HG03378 (cell line): Measurements from ENCODE around the gene EAF1.
"Not testable (repeated sequence)": the region's sequence is repeated elsewhere in the genome, so short reads cannot be mapped to it uniquely, and the experiment has no call there.

Experiments
- ATAC-seq: cut with Tn5 transposase; IDR thresholded peaks from one replicate; pipeline ENCODE4 v1.9.1; 2021; ENCODE audit warnings: mild to moderate bottlenecking, moderate library complexity; ENCODE audit not compliant: unreplicated experiment

EAF1 gene

DNA sequence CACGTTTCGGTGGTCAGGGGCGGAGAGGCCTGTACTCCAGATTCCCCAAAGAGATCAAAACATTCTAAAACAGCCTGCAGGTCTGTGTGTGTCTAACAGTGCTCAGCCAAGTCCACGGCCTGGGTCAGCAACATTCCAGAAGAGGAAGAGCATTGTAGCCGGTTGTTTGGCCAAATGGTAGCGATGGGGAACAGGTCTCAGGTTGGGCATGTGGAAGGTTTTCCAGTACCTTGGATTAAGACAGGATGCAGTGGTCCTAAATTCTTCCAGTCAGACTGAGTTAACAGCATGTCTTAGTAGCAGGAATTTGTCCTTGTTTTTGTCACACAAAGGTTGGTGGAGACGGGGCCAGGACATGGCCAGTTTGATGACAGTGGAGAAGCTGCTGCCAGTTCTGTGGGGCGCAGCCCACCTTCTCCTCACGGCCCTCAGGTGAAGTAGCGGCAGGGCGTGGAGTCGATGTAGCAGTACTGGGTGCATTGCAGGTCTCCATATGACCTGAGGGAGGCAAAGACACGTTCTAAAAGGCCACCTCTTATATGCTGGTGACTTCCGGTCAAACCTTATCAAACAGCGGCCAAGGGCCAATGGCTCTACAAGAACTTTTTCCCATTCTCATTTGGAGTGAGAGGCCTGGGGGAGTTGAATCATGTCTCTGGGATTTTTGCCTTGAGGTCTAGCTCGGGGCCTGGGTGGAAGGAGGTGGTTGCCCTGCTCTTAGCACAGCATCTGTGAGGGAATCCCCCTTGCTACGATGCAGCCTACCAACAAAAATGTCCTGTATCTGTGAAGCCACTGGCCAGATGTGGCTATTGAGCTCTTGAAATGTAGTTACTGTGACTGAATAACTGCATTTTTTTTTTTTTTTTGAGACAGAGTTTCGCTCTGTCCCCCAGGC, 24.1 kb downstream of the EAF1 start:
- ATAC-seq: no peak

- no peak for ATAC-seq
Observed at GRCh38 chr3:15452156-15452555, 24.8 kb downstream of the EAF1 start.

DNA sequence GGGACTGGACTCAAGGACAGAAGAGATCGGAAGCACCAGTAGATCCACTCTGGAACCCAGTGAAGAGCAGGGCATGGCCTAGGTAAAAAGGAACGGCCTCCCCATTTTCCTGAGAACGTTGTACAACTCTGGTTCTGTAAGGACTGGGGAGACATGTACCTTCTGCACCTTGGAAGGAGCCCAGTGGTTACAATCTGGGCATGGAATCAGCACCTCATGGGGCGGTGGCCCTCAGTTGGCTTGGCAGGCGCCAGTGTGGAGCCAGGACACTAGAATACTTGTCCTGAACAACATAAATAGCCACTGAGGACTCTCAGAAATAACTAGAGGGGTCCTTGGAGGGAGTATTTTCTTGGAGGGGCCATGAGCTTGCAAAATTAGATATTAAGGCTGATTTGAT, 25.6 kb downstream of the EAF1 start:
- no peak for ATAC-seq

- ATAC-seq: no peak
Observed at GRCh38 chr3:15453501-15453900, 26.1 kb downstream of the EAF1 start.

DNA sequence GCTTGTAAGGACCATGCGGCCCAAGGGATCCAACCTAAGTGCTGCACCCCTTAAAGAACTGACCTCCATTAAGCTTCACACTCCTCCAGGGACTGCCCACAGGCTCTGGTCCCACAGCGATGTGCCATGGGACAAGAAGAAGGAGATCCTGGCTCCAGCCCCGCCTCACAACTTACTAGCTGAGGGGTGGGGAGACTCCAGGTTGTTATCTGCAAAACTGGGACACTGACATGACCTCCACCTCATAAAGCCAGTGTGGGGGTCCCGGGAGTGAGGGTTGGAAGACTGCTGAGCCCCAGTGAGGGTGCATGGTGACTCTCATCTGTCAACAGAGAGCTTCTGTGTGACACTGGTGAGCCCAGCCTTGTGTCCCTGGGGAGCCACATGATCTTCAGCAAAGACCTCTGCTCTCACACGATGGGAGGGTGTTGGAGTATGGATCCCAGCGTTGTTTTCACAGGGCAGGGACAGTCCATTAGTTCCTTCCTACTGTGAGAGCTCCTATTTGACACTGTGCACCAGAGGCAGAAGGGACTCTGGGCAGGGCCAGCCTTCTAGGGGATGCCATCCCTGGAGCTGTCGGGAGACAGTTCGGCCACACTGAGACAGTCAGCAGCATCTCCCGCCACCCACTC, 26.7 kb downstream of the EAF1 start:
- ATAC-seq: no peak

GRCh38 chr3:15454965-15455364, 27.6 kb downstream of the EAF1 start:
- ATAC-seq: no peak

DNA sequence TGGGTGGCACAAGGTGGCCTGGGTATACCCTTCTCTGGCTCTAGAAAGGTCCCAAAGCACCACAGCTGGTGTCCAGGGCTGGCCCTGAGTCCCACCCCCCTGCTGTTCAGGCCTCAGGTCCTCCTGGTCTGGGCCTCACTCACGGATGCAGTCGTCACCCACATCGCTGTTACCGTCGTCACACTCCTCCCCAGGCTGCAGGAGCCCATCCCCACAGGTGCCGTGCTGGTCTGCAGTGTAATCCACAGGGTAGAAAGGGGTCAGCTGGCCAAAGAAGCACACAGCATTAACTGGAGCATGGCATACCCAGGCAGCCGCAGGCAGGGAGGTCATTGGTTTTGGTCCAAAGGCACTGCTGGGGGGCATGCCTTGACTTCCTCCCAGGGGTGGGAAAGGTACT, 28.4 kb downstream of the EAF1 start:
- ATAC-seq: no peak

DNA sequence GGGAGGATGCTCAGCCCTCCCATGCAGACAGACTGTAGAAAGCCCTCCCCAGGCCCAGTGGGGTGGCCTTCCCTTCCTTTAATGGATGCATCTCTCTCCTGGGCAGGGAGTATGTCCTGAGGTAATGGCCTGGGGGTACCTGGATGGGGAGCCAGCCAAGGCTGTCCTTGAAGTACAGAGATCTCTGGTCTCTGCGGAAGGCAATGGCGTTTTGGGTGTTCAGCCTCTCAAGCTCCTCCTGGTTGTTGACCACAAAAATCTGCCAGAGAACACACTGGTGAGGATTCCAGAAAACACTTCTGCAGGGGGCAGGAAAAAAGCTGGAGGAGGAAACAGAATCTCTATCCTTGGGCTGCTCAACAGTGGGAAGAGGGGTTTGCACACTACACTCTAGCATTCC, 28.9 kb downstream of the EAF1 start:
- no peak for ATAC-seq

- not testable (repeated sequence) for ATAC-seq
Observed at GRCh38 chr3:15456915-15457314, 29.5 kb downstream of the EAF1 start.

- no peak for ATAC-seq
Observed at GRCh38 chr3:15458212-15458780, 30.9 kb downstream of the EAF1 start.

DNA sequence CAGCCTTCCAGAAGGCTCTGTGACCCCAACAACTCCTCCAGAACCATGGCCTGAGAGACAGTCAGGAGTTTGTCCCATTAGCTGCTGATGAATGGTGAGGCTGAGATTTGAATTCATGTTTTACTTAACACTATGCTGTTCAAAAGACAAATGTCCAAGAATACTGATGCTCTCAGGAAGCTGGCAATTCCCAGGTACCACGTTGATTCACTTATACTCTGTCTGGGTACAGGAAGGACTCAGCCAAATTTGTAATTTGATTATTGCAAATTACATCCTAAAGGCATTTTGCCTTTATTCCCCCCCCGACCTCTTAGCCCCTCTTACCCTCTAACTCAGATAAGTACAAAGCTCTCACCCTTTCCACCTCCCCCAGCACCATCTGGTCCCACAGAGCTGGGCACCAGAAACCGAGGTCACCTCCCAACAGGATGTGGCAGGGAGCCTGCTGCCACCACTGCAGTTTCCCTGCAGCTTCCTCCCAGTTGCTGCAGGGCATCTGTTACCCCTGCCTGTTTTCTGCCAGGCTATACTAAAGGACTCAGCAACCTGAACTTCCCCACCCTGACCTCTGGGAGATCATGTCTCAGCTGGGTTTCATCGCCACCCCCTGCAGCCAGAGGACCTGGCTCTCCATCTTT, 33.6 kb downstream of the EAF1 start:
- no peak for ATAC-seq

- ATAC-seq: no peak
Observed at GRCh38 chr3:15462451-15462850, 35.1 kb downstream of the EAF1 start.

- no peak for ATAC-seq
Observed at GRCh38 chr3:15465876-15466585, 38.6 kb downstream of the EAF1 start.

GRCh38 chr3:15467227-15468181, 40.1 kb downstream of the EAF1 start:
- no peak for ATAC-seq

DNA sequence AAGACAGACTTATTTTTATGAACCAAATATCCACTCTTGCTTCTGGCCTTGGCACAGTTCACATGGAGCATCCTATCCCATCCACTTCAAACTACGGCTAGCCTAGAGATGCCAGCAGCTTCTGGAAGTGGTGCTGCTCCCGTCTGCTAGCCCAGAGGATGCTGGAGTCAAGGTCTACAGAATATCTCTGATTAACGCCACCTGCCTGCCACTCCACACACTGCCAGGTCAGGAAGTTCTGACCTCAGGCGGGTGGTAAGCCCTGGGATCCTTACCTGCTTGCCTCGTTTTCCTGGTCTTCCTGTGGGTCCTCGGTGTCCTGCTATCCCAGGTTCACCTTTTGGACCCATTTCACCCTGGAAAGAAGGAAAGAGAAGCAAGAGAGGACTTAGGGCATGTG, 42.9 kb downstream of the EAF1 start:
- ATAC-seq: no peak

- ATAC-seq: no peak
Observed at GRCh38 chr3:15470849-15471248, 43.5 kb downstream of the EAF1 start.

DNA sequence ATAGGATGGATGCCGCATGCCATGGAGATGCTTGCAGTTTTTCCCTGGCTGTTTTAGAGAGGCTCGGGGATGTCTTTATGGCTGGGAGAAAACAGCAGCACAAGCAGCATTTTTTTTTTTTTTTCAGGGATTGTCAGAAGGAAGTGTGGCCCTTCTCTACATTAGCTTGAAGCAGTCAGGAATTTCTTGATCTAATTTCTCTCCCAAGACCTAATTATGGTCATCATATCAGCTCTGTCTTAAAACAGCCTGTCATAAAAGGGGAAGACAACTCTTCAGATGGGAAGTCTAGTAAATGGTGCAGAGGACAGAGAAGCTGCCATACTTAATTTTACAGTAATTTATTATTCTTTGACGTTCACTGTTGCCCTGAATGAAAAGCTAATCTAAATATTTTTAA, 44.5 kb downstream of the EAF1 start:
- ATAC-seq: no peak

GRCh38 chr3:15475161-15475560, 47.8 kb downstream of the EAF1 start:
- ATAC-seq: no peak

- ATAC-seq: no peak
Observed at GRCh38 chr3:15476378-15476777, 49.0 kb downstream of the EAF1 start.
